Measurements from ENCODE around the gene LMX1A.

LMX1A gene

GRCh38 chr1:165257969-165258459 lies 98.5 kb downstream of the LMX1A start:
- no peak for DNase-seq

GRCh38 chr1:165254896-165255625 lies 101.5 kb downstream of the LMX1A start:
- no peak for DNase-seq

GRCh38 chr1:165254376-165254775 lies 102.1 kb downstream of the LMX1A start:
- no peak for DNase-seq

GRCh38 chr1:165253818-165254254 lies 102.7 kb downstream of the LMX1A start:
- no peak for DNase-seq

DNA sequence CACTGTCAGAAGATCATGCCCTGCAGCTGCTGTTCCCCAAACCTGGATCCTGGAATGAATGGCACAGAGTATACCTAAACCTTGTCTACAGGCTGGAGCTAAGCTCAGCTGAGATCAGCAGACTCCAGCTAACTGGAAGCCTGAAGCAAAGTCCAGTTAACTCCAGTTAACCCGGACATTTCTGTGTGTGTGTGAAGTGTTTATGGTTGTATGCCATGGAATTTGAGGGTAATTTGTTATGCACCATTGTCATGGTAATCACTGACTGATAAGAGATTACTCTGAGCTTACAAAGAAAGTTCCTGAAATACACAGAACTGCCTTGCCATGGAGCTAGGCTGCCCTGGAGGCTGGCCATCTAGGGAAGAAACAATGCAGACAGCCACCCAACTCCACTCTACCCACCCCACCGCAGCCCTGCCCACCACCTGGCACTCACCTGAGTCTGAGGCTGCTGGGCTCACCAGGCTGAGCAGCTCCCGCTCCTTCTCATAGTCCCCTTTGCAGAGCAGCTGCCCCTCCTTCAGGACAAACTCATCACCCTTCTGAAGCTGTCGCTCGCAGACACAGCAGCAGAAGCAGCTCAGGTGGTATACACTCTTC lies 107.4 kb downstream of the LMX1A start:
- no peak for DNase-seq

DNA sequence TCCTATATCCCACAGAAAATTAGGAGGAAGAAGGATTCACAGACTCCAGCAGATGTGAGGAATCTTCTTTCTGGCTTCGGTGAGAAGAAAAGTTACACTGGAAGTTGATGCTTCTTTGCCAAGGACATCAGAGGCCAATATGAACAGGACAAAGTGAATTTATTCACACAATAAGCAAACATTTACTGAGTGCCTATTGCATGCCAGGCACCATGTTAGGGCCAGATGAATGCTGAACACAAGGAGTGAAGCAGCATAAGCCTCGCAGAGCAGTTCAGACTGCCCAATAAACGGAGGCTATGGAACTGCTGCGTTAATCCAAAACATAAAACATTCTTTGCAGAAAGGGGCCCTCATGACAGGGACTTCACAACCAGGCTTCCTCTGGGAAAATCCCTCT lies 114.6 kb downstream of the LMX1A start:
- DNase-seq: no peak

DNA sequence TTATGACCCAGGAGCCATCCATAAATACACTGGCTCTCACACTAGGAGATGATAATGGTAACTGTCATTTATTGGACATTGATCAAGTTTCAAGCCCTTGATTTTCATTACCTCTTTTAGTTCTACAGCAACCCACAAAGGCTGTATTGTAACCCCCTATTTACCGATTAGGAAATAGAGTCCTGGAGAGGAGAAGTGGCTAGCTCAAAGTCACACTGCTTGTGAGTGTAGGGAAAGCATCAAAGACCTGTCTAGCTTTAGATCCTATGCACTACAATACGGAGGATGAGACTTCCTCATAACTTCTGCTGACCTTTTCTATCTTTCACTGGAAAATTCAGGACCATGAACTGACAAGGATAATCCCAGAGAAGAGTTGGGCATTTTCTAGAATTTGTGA lies 115.2 kb downstream of the LMX1A start:
- DNase-seq: no peak

- DNase-seq: no peak
These were observed 116.0 kb downstream of the LMX1A start for GRCh38 chr1:165240492-165240891.

DNA sequence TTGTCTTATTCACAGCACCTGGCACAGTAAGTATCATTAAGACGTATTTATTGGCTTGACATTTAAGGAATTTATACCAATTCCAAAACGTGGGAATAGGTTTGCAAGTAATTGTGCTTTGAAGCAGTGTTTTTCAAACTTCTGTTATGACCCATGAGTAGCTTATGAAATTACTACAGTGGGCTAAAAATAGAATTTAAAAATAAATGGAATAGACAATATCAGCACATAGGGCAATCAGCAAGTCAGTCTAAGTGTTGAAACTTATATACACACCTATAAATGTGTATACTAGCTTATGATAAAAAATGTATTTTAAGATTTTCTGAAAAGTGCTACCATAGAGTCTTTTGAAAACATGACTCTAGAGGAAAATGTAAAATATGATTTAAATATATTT lies 116.6 kb downstream of the LMX1A start:
- DNase-seq: no peak

- no peak for DNase-seq
These were observed 120.7 kb downstream of the LMX1A start for GRCh38 chr1:165235777-165236291.

GRCh38 chr1:165235155-165235776 lies 121.2 kb downstream of the LMX1A start:
- DNase-seq: no peak

DNA sequence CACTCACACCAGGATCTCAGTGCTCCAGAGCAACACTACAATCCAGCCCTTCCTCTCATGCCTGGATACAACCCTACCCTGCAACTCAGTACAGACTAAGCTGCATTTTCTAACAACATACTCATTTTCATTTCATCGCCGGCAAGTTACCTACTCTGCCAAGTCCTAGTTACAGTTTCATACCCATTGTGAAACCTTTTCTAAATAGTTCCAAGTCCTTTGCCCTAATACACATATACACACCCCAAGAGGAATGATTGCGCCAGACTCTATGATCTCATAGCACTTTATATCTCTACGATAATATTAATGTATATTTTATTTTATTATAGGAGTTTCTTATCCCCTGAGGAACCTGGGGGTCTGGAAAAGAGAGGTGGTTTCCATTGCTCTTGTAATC lies 122.4 kb downstream of the LMX1A start:
- no peak for DNase-seq

DNA sequence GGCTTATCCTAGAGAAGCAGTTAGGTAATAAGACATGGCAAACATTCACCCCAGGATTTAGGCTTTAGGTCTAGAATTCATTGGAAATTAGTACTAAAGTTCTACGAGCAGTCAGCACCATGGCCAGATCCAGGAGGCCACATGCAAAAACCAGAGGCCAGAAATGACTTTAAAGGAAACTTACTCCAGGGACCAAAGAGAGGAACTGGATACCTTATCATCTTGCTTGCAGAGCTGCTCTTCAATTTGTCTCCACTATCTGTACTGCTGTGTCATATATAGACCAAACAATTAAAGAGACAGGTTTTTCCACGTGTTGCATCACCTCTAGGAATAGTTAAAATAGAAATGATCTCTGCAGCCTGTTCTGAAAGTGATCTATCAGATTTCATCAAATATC lies 127.8 kb downstream of the LMX1A start:
- DNase-seq: no peak

DNA sequence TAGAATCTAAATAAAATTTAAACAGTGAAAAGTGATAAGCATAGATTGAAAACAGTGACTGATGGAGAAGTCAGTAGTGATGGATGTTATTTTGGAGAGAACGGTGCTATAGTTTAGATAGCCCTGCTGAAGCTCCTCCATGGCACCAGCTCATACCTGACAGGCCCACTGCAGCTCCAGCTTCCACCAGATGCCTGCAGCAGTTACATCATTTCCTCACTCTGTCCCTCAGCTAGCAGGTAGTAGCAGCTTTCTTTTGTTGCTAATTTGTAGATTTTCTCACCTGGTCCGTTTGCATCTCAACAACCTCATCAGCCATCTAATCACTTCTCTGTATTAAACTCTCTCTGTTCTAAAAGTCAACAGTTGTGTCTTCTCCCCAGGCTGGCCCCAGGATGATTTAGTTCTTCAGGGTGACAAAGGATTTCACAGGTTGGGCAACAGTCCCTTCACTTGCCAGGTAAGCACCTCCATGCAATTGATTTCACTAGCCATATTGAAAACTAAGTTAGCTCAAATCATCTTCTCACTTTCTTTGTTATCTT lies 128.3 kb downstream of the LMX1A start:
- DNase-seq: no peak

GRCh38 chr1:165226326-165226725 lies 130.2 kb downstream of the LMX1A start:
- DNase-seq: no peak

GRCh38 chr1:165225650-165226049 lies 130.9 kb downstream of the LMX1A start:
- no peak for DNase-seq

GRCh38 chr1:165225062-165225461 lies 131.5 kb downstream of the LMX1A start:
- no peak for DNase-seq

GRCh38 chr1:165224504-165224903 lies 132.0 kb downstream of the LMX1A start:
- no peak for DNase-seq

DNA sequence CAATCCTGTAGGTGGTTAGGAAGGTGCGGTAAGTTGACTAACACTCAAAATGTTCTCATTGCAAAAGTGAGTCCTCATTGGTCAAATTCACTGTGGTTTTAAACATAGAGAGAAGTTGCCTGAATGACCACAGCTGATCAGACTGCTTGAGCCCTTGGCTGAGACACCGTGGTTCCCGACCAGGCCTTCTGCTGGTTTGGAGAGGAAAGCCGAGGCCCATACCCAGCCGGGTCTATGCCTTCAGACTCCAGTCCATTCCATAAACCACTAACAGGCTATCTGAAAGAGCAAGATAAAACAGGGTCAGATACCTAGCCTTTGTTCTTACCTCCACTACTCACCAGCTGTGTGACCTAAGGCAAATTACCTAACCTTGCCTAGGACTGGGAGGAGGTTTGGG lies 133.9 kb downstream of the LMX1A start:
- no peak for DNase-seq

DNA sequence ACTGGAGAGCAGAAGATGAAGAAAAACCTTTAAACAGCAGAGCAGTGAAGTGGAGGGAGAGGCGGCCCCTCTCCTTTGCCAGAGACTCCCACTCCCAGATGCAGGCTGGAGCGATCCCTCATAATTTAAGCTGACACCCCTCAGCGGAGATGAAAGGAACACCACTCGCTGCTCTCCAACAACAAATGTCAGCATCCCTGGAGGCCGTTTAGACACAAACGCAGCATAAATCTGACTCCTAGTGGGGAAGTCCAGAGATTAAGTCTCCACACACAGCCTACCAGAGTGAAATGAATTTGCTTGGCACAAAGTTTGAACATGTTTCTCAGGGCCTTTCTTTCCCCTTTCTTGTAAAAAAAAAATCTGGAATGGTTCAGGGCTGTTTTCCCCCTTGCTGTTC lies 137.8 kb downstream of the LMX1A start:
- DNase-seq: no peak

- no peak for DNase-seq
These were observed 138.6 kb downstream of the LMX1A start for GRCh38 chr1:165217958-165218357.

GRCh38 chr1:165216254-165216653 lies 140.3 kb downstream of the LMX1A start:
- no peak for DNase-seq

GRCh38 chr1:165215676-165216075 lies 140.8 kb downstream of the LMX1A start:
- DNase-seq: no peak

DNA sequence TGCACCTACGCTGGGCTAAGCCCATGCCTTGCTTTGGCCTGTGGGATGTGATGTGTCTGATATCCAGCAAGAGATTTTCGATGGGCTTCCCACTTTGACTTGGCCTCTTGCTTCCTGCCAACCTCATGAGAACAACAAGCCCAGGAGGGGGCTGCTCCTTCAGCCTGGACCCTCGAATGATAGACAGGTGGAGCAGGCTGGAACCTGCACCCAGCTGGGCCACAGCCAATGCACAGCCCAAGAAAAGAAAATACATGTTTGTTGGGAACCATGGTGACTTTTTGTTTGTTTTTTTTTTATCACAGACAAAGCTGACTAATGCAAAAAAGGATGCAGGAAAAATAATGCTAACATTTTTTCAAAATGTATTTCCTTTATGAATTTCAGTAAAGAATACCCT lies 144.3 kb downstream of the LMX1A start:
- DNase-seq: no peak

All from activated CD4-positive, CD25-positive, alpha-beta regulatory T cell (primary cell).